HFF-Myc (cell line): ENCODE measurements around the gene ADAM17.

Experiments
- DNase-seq: peaks from one replicate; pipeline ENCODE4 v3.0.0-alpha.2; 2011; ENCODE audit warnings: low read depth; ENCODE audit errors: extremely low read depth
- H3K4me3 ChIP-seq: replicated peaks from 2 replicates; pipeline ENCODE4 v1.5.1; 2011; ENCODE audit warnings: low read depth, mild to moderate bottlenecking, control low read depth, low read length
- CTCF ChIP-seq: IDR thresholded peaks from 2 replicates; pipeline ENCODE4 v1.5.1; 2012; ENCODE audit warnings: mild to moderate bottlenecking, low read depth, low read length, control low read depth; ENCODE audit errors: missing control alignments

The ADAM17 gene

GRCh38 chr2:9582624-9583023 is 27.0 kb upstream of the ADAM17 start:
- no peak overlapping the region for H3K4me3 ChIP-seq
- no peak for DNase-seq
- no peak for TF ChIP-seq CTCF

GRCh38 chr2:9578467-9579235 is 23.0 kb upstream of the ADAM17 start:
- TF ChIP-seq CTCF = no peak
- no peak overlapping the region for H3K4me3 ChIP-seq
- no peak for DNase-seq

DNA sequence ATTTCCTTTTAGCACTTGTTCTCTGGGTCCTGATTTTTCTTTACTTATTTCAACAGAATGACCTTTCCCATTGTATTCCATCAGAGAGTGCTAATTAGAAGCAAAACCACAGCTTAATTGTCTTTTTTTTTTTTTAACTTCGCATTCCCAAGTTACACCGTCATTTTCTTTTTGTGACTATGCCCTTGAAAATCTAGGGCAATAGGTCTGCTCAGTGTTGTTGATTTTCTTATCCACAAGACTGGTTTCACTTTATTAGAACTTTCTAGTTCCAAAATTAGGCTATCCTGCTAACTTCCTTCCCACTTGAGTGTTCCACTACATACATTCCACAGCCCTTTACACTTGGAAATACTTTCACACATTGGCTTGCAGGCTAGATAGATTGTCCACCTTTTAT is 18.7 kb upstream of the ADAM17 start:
- no peak overlapping the region for H3K4me3 ChIP-seq
- DNase-seq = no peak
- TF ChIP-seq CTCF = no peak

- DNase-seq = no peak
- TF ChIP-seq CTCF = no peak
Measured at GRCh38 chr2:9573840-9574239, 18.2 kb upstream of the ADAM17 start.

DNA sequence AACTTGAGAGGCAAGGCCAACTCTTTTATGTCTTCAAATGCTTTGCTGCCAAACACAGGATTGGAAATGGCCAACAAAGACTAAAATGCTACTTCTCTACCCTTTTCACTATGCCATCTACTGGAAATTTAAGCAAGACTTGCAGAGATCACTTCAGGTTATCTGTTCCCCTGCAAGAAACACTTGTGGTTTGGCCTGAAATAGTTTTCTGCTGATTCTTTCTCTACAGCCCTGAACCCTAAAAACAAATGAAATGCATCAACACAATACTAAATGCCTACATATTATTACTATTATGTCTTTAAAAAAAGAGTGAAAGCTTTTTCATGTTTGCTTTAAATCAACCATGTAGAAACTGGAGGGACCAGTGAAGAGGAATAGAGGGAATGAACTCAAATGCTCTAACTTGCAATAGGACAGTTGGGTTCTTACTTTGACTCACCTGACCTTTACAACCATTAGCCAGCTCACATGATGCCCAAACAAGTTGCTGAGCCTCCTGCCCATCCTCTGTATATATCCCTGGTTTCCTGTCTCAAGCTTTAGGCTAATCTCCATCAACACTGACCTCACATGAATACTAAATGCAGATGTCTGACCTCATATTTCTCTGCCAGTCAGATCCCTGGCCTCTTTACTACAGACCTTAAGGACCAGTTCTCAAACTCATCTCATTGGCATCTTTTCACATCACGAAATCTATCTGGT is 17.5 kb upstream of the ADAM17 start:
- DNase-seq = no peak
- TF ChIP-seq CTCF = no peak
- H3K4me3 ChIP-seq = no peak overlapping the region

More at GRCh38 chr2:9573840-9574239, 18.2 kb upstream of the ADAM17 start:
- H3K4me3 ChIP-seq = no peak overlapping the region

DNA sequence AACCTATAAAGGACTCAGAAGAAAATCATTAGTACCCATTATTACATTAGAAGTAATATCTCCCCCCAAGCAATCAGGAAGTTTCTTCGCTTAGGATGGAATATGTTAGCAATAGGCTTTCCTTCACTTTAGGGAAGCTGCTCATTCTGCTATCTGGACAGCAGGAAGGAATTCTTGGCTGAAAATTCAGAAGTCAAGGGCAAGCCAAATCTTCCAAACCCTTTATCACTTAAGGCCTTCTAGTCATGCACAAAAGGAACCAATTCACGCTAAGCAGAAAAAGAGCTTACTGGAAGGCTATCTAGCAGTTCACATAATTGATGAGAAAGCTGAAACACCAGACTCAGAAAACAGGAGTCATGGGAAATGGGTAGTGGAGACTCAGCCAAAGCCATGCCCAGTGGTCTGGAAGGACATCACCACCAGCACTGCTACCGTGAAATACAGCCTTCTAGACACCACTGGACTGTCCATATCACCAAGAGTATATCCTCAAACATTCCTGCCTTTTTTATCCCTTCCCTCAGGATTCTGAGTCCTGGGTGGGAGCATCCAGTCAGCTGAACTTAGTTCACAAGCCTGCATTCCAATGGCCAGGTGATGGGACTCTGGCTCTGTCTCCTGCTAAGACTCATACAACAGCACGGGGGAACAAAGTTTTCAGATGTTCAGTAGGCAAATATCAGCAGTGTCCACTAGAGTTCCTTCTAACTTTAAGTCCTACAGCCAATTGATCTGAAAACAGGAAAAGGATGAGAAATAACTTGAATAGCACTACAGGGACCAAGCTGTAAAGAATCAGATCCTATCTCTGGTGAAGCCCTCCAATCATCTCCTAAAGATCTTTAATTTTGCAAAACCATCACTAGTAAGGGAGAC is 14.8 kb upstream of the ADAM17 start:
- TF ChIP-seq CTCF = no peak
- DNase-seq = no peak
- no peak overlapping the region for H3K4me3 ChIP-seq
